ENCODE measurements around the gene NPL. TPM values are rescaled to one million over a fixed set of nuclear protein-coding genes. Genes with fewer than 3 reads are reported as not detected.

Gene NPL
- total RNA-seq, 2 donors from 2014 or later, result 0.99 to 2.6 TPM

- no peak overlapping the region for H3K27ac ChIP-seq
- peaks cover 0 to 6% of the 10 kb centered on the region in 2 donors for H3K36me3 ChIP-seq (replicated peaks in 1 of 2; ENCODE audit: insufficient read depth in 1 of 2, low read depth in 2 of 2)
- no peak for DNase-seq
- H3K27me3 ChIP-seq, result peaks cover 0 to 3% of the 10 kb centered on the region in 2 donors
- no peaks in the 10 kb centered on the region for H3K9me3 ChIP-seq
- intact Hi-C loops (cut with DNase I), result no loop called here
- H3K4me3 ChIP-seq, result no peak overlapping the region
- TF ChIP-seq, protein P1, sequence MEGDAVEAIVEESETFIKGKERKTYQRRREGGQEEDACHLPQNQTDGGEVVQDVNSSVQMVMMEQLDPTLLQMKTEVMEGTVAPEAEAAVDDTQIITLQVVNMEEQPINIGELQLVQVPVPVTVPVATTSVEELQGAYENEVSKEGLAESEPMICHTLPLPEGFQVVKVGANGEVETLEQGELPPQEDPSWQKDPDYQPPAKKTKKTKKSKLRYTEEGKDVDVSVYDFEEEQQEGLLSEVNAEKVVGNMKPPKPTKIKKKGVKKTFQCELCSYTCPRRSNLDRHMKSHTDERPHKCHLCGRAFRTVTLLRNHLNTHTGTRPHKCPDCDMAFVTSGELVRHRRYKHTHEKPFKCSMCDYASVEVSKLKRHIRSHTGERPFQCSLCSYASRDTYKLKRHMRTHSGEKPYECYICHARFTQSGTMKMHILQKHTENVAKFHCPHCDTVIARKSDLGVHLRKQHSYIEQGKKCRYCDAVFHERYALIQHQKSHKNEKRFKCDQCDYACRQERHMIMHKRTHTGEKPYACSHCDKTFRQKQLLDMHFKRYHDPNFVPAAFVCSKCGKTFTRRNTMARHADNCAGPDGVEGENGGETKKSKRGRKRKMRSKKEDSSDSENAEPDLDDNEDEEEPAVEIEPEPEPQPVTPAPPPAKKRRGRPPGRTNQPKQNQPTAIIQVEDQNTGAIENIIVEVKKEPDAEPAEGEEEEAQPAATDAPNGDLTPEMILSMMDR (IDR thresholded peaks at IDR 0.05), result no peak
- no peak for TF ChIP-seq POLR2A (IDR thresholded peaks at IDR 0.05)
- WGBS, 2 donors, result 95 to 100% methylated on average over 1 of the region's 1 CpG
- peaks cover 32% of the 10 kb centered on the region for H3K4me1 ChIP-seq
- no peak for ATAC-seq
Measured at GRCh38 chr1:182845379-182845778, 55.8 kb downstream of the NPL start.

DNA sequence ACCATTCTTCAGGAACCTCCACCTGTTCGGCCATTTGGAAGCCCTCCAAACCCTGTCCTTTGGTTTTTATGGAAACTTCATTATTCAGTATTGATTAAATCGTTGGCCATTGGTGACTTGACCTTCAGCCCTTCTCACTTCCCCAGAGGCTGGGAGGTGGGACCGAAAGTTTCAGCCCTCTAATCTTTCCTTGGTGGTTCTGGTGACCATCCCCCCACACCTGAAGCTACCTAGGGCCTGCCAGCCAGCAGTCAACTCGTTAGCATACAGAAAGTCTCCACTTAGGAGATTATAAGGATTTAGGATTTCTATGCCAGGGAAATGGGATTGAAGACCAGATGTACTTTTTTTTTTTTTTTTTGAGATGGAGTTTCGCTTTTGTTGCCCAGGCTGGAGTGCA lies 56.3 kb downstream of the NPL start:
- DNase-seq, result no peak
- no peak for TF ChIP-seq POLR2A (IDR thresholded peaks at IDR 0.05)
- TF ChIP-seq, protein P1 (IDR thresholded peaks at IDR 0.05), result no peak
- Histone ChIP-seq H3K36me3 (replicated peaks in 1 of 2; ENCODE audit: insufficient read depth in 1 of 2, low read depth in 2 of 2) (peaks cover 3 to 6% of the 10 kb centered on the region in 2 donors), H3K9me3 (no peaks in the 10 kb centered on the region), H3K4me3 (no peak overlapping the region), H3K27me3 (peaks cover 0 to 3% of the 10 kb centered on the region in 2 donors), H3K27ac (no peak overlapping the region), H3K4me1 (peaks cover 27% of the 10 kb centered on the region)
- 49 to 54% methylated on average over 5 of the region's 5 CpGs for WGBS, 2 donors
- intact Hi-C loops (cut with DNase I), result no loop called here
- no peak for ATAC-seq

- Histone ChIP-seq H3K9me3 (no peaks in the 10 kb centered on the region), H3K27me3 (peaks cover 0 to 3% of the 10 kb centered on the region in 2 donors), H3K4me3 (no peak overlapping the region), H3K27ac (no peak overlapping the region), H3K4me1 (peaks cover 15% of the 10 kb centered on the region), H3K36me3 (replicated peaks in 1 of 2; ENCODE audit: insufficient read depth in 1 of 2, low read depth in 2 of 2) (peaks cover 6 to 10% of the 10 kb centered on the region in 2 donors)
- no peak for TF ChIP-seq POLR2A (IDR thresholded peaks at IDR 0.05)
- TF ChIP-seq, protein P1 (IDR thresholded peaks at IDR 0.05), result no peak
- intact Hi-C loops (cut with DNase I), result no loop called here
- DNase-seq (no peak), ATAC-seq (no peak)
Measured at GRCh38 chr1:182847105-182847504, 57.5 kb downstream of the NPL start.

DNA sequence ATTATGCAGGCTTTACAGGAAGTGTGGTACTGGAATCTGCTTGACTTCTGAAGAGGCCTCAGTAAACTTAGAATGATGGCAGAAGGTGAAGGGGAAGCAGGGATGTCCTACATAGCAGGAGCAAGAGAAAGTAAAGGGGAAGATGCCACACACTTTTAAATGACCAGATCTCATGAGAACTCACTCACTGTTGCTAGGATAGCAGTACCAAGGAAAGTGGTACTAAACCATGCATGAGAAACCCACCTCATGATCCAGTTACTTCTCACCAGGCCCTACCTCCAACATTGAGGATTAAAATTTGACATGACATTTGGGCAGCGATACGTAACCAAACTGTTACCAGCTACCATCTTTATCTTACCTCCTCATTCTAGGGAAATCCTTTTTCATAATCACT lies 59.2 kb downstream of the NPL start:
- ATAC-seq (no peak), DNase-seq (no peak)
- no peaks in the 10 kb centered on the region for H3K9me3 ChIP-seq
- WGBS, 2 donors, result 95% methylated on average over 2 of the region's 2 CpGs
- no peaks in the 10 kb centered on the region for H3K27me3 ChIP-seq
- no peak overlapping the region for H3K4me3 ChIP-seq
- H3K36me3 ChIP-seq (replicated peaks in 1 of 2; ENCODE audit: insufficient read depth in 1 of 2, low read depth in 2 of 2), result peaks cover 13 to 22% of the 10 kb centered on the region in 2 donors
- no peak overlapping the region for H3K27ac ChIP-seq
- TF ChIP-seq POLR2A (IDR thresholded peaks at IDR 0.05), result no peak
- TF ChIP-seq, protein P1 (IDR thresholded peaks at IDR 0.05), result no peak
- intact Hi-C loops (cut with DNase I), result no loop called here
- peaks cover 7% of the 10 kb centered on the region for H3K4me1 ChIP-seq

- ATAC-seq, result no peak
- peaks cover 7% of the 10 kb centered on the region for H3K4me1 ChIP-seq
- TF ChIP-seq, protein P1 (IDR thresholded peaks at IDR 0.05), result no peak
- no peak for TF ChIP-seq POLR2A (IDR thresholded peaks at IDR 0.05)
- no peaks in the 10 kb centered on the region for H3K9me3 ChIP-seq
- WGBS, 2 donors, result 95 to 99% methylated on average over 4 of the region's 4 CpGs
- intact Hi-C loops (cut with DNase I), result no loop called here
- no peak overlapping the region for H3K4me3 ChIP-seq
- DNase-seq, result no peak
- no peaks in the 10 kb centered on the region for H3K27me3 ChIP-seq
- H3K36me3 ChIP-seq (replicated peaks in 1 of 2; ENCODE audit: insufficient read depth in 1 of 2, low read depth in 2 of 2), result peaks cover 13 to 33% of the 10 kb centered on the region in 2 donors
- no peak overlapping the region for H3K27ac ChIP-seq
Measured at GRCh38 chr1:182850319-182850718, 60.7 kb downstream of the NPL start.
